ENCODE results near the gene C1QTNF5. TPM values are rescaled to one million over a fixed set of nuclear protein-coding genes. Genes with fewer than 3 reads are reported as not detected.
A peak's percentile ranks its signal among the peaks of the same experiment; 100 is the strongest.

The C1QTNF5 gene
- total RNA-seq, 1 experiment from 2014 or later, result 0.33 TPM

GRCh38 chr11:119332111-119332765 is 8.4 kb downstream of the C1QTNF5 start:
- H3K36me3 Mint-ChIP-seq (ENCODE audit: insufficient read depth in 1 of 3, low read depth in 3 of 3), result peaks cover 13 to 17% (median 15%) of the 10 kb centered on the region in 3 experiments
- Histone ChIP-seq H4K91ac (ENCODE audit: insufficient read length, low read depth, low read length) (no peak overlapping the region), H3K14ac (ENCODE audit: insufficient read depth, low read length) (no peak overlapping the region), H3K4ac (ENCODE audit: low read depth, low read length) (no peak overlapping the region), H3K9ac (ENCODE audit: extremely low read depth, insufficient read length, low read length) (no peak overlapping the region), H3K9me3 (ENCODE audit: control insufficient read depth, low read depth, low read length) (no peaks in the 10 kb centered on the region), H3K23ac (ENCODE audit: insufficient read length, low read depth, low read length) (no peak overlapping the region), H3K4me1 (ENCODE audit: insufficient read depth, low read length) (no peaks in the 10 kb centered on the region; the same call in 1 of the 2 replicates), H4K5ac (ENCODE audit: insufficient read length, low read depth, low read length) (no peak overlapping the region), H3K18ac (ENCODE audit: insufficient read length, low read depth, low read length) (no peak overlapping the region), H2BK5ac (ENCODE audit: insufficient read length, low read length) (no peak overlapping the region), H4K20me1 (ENCODE audit: control insufficient read depth, insufficient read depth, insufficient read length) (no peaks in the 10 kb centered on the region), H2BK20ac (ENCODE audit: low read depth, low read length, poor library complexity, severe bottlenecking) (no peak overlapping the region), H3K79me1 (ENCODE audit: insufficient read depth, low read depth, low read length, poor library complexity, severe bottlenecking) (peaks cover 9% of the 10 kb centered on the region), H2BK12ac (ENCODE audit: insufficient read length, low read depth, low read length) (no peak overlapping the region), H3K27ac (ENCODE audit: insufficient read length, low read depth, low read length) (no peak overlapping the region), H2AFZ (ENCODE audit: low read length) (no peak overlapping the region), H2BK15ac (ENCODE audit: low read depth, low read length) (no peak overlapping the region), H3K4me2 (ENCODE audit: insufficient read depth, insufficient read length, low read length) (no peak overlapping the region), H3K79me2 (ENCODE audit: insufficient read depth, low read length) (peaks cover 13% of the 10 kb centered on the region; the same call in 1 of the 2 replicates), H3K56ac (ENCODE audit: insufficient read length, low read depth, low read length) (no peak overlapping the region), H4K8ac (replicated peaks; ENCODE audit: insufficient read length, low read depth, low read length) (no peak overlapping the region), H3T11ph (ENCODE audit: low read length) (no peak overlapping the region), H3K23me2 (ENCODE audit: insufficient read length, low read depth, low read length, poor library complexity, severe bottlenecking) (peaks cover 9% of the 10 kb centered on the region), H3K27me3 (ENCODE audit: insufficient read depth, low read length) (no peaks in the 10 kb centered on the region), H2BK120ac (ENCODE audit: low read depth, low read length, poor library complexity, severe bottlenecking) (no peak overlapping the region), H2AK5ac (ENCODE audit: insufficient read length, low read length) (no peak overlapping the region)
- no peak for TF ChIP-seq CTCF (conservative IDR thresholded peaks at IDR 0.05)
- H3K4me1 Mint-ChIP-seq, result peaks cover 28 to 51% of the 10 kb centered on the region in 2 experiments
- H3K9me3 Mint-ChIP-seq, result no peaks in the 10 kb centered on the region; a peak in 1 of 5 replicates
- H3K27me3 Mint-ChIP-seq (ENCODE audit: low read depth), result no peaks in the 10 kb centered on the region; the same call in 1 of the 2 replicates
- no peak overlapping the region; a peak in 1 of 5 replicates for H3K4me3 Mint-ChIP-seq
- WGBS (ENCODE audit: extremely low coverage, insufficient read length, low lambda C conversion rate), result no CpG with 5 or more reads among the region's 4 CpGs
- DNase-seq, result no peak
- H3K27ac Mint-ChIP-seq, result peak overlapping the region in 1 of 3 experiments; percentile 93; a peak in 3 of 7 replicates

Measured in H9 (cell line).